Astrocyte (in vitro differentiated cells and primary cell): Measurements from ENCODE around the gene NUTM2F. TPM values are rescaled to one million over a fixed set of nuclear protein-coding genes. Genes with fewer than 3 reads are reported as not detected.
"Not testable (repeated sequence)": the region's sequence is repeated elsewhere in the genome, so short reads cannot be mapped to it uniquely, and the experiment has no call there.

Source experiments
- DNase-seq: peaks from one replicate; pipeline ENCODE4 v3.0.0-alpha.2; 2010; ENCODE audit warnings: low read depth
- FAIRE-seq: peaks from 2 replicates; lab custom pipeline; 2011; peaks lifted over from hg19 to GRCh38; lab: Jason Lieb, UNC
- H2AFZ ChIP-seq: 2 replicates; pipeline ENCODE4 v1.6.0; 2012; ENCODE audit warnings: low read depth, low read length, inconsistent platforms
- H3K27ac ChIP-seq: 2 replicates; pipeline ENCODE4 v1.5.1; 2011; ENCODE audit warnings: low read depth, low read length, inconsistent platforms
- H3K27me3 ChIP-seq: 2 replicates; pipeline ENCODE4 v1.6.0; 2011; ENCODE audit warnings: low read length, inconsistent platforms; ENCODE audit not compliant: insufficient read depth
- H3K36me3 ChIP-seq: 2 replicates; pipeline ENCODE4 v1.5.1; 2011; ENCODE audit warnings: low read length, inconsistent platforms; ENCODE audit not compliant: insufficient read depth
- H3K4me1 ChIP-seq: 2 replicates; pipeline ENCODE4 v1.5.1; 2011; ENCODE audit warnings: low read length, inconsistent platforms; ENCODE audit not compliant: insufficient read depth
- H3K4me2 ChIP-seq: 2 replicates; pipeline ENCODE4 v1.6.0; 2012; ENCODE audit warnings: low read length, inconsistent platforms
- H3K4me3 ChIP-seq: 2 replicates; pipeline ENCODE4 v1.5.1; 2011; ENCODE audit warnings: low read depth, mild to moderate bottlenecking, low read length, inconsistent platforms; ENCODE audit not compliant: insufficient read depth
- H3K79me2 ChIP-seq: 2 replicates; pipeline ENCODE4 v1.6.0; 2012; ENCODE audit warnings: mild to moderate bottlenecking, low read length, inconsistent platforms; ENCODE audit not compliant: insufficient read depth
- H3K9ac ChIP-seq: 2 replicates; pipeline ENCODE4 v1.6.0; 2012; ENCODE audit warnings: mild to moderate bottlenecking, low read length, inconsistent platforms
- H3K9me3 ChIP-seq: 2 replicates; pipeline ENCODE4 v1.5.1; 2012; ENCODE audit warnings: low read depth, mild to moderate bottlenecking, low read length, inconsistent platforms; ENCODE audit not compliant: insufficient read depth
- H4K20me1 ChIP-seq: 2 replicates; pipeline ENCODE4 v1.6.0; 2012; ENCODE audit warnings: low read length, inconsistent platforms; ENCODE audit not compliant: insufficient read depth
- H3K27ac Mint-ChIP-seq: one replicate; pipeline ENCODE4 v1.8.0; 2021; ENCODE audit warnings: mild to moderate bottlenecking, mixed read lengths; ENCODE audit not compliant: unreplicated experiment
- H3K27me3 Mint-ChIP-seq: one replicate; pipeline ENCODE4 v1.8.0; 2021; ENCODE audit warnings: low read depth, mixed read lengths; ENCODE audit not compliant: unreplicated experiment
- H3K36me3 Mint-ChIP-seq: one replicate; pipeline ENCODE4 v1.8.0; 2021; ENCODE audit warnings: low read depth, mixed read lengths; ENCODE audit not compliant: unreplicated experiment
- H3K4me1 Mint-ChIP-seq: one replicate; pipeline ENCODE4 v1.8.0; 2021; ENCODE audit warnings: low read depth, mixed read lengths; ENCODE audit not compliant: unreplicated experiment
- H3K4me3 Mint-ChIP-seq: one replicate; pipeline ENCODE4 v1.8.0; 2021; ENCODE audit warnings: mild to moderate bottlenecking, moderate library complexity, mixed read lengths; ENCODE audit not compliant: unreplicated experiment
- H3K9me3 Mint-ChIP-seq: one replicate; pipeline ENCODE4 v1.8.0; 2021; ENCODE audit warnings: mild to moderate bottlenecking, mixed read lengths; ENCODE audit not compliant: unreplicated experiment
- EZH2 ChIP-seq: IDR thresholded peaks from 2 replicates; pipeline ENCODE4 v1.6.1; 2012; ENCODE audit warnings: mild to moderate bottlenecking, low read length, inconsistent platforms; ENCODE audit not compliant: insufficient read depth
- total RNA-seq: library from RNA; stranded (reverse); gene quantifications from 2 replicates; pipeline ENCODE4 v1.2.1, GENCODE V29; 2021
- TF ChIP-seq, protein P1 (sequence below): IDR thresholded peaks from 2 replicates; pipeline ENCODE4 v1.5.1; 2011; ENCODE audit warnings: low read depth, mild to moderate bottlenecking, inconsistent platforms, low read length, moderate library complexity; ENCODE audit not compliant: insufficient read depth

NUTM2F gene
- total RNA-seq, 1 donor from 2014 or later, result not detected

DNA sequence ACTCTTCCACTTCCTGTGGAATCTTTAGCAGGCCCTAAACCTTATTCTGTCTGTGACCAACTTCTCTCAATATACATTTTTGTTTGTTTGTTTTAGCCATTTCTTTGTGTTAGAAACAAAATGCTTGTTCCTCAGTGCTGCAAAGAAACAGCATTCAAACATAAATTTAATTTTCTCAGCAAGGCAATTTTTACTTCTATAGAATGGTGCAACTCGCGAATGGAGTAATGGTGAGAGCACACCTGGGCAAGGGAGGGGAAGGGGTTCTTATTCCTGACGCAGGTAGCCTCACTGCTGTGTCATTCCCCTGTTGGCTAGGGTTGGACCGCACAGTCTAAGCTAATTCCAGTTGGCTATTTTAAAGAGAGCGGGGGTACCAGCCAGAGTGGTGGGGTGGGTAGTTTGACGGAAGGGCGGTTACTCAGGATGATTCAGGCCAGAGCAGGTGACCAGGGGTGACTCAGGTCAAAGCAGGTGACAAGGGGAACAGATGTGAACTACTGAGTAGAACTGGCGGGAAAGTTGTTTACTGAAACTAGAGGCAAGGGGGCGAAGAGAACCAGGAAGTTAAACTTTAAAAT is 47.9 kb downstream of the NUTM2F start:
- Histone ChIP-seq H4K20me1 (no peaks in the 10 kb centered on the region), H3K4me1 (peaks cover 3% of the 10 kb centered on the region), H3K27ac (no peak overlapping the region), H3K4me2 (no peak overlapping the region), H3K9me3 (no peaks in the 10 kb centered on the region), H3K27me3 (no peaks in the 10 kb centered on the region), H3K4me3 (no peak overlapping the region), H2AFZ (no peak overlapping the region), H3K79me2 (no peaks in the 10 kb centered on the region), H3K36me3 (peaks cover 4% of the 10 kb centered on the region), H3K9ac (no peak overlapping the region)
- no peak for DNase-seq
- Mint-ChIP-seq H3K4me1 (no peaks in the 10 kb centered on the region), H3K27ac (no peak overlapping the region), H3K4me3 (no peak overlapping the region), H3K36me3 (peaks cover 40% of the 10 kb centered on the region), H3K9me3 (peaks cover 13% of the 10 kb centered on the region), H3K27me3 (no peaks in the 10 kb centered on the region)
- TF ChIP-seq, protein P1, sequence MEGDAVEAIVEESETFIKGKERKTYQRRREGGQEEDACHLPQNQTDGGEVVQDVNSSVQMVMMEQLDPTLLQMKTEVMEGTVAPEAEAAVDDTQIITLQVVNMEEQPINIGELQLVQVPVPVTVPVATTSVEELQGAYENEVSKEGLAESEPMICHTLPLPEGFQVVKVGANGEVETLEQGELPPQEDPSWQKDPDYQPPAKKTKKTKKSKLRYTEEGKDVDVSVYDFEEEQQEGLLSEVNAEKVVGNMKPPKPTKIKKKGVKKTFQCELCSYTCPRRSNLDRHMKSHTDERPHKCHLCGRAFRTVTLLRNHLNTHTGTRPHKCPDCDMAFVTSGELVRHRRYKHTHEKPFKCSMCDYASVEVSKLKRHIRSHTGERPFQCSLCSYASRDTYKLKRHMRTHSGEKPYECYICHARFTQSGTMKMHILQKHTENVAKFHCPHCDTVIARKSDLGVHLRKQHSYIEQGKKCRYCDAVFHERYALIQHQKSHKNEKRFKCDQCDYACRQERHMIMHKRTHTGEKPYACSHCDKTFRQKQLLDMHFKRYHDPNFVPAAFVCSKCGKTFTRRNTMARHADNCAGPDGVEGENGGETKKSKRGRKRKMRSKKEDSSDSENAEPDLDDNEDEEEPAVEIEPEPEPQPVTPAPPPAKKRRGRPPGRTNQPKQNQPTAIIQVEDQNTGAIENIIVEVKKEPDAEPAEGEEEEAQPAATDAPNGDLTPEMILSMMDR, result no peak
- no peak for TF ChIP-seq EZH2
- no peak for FAIRE-seq

DNA sequence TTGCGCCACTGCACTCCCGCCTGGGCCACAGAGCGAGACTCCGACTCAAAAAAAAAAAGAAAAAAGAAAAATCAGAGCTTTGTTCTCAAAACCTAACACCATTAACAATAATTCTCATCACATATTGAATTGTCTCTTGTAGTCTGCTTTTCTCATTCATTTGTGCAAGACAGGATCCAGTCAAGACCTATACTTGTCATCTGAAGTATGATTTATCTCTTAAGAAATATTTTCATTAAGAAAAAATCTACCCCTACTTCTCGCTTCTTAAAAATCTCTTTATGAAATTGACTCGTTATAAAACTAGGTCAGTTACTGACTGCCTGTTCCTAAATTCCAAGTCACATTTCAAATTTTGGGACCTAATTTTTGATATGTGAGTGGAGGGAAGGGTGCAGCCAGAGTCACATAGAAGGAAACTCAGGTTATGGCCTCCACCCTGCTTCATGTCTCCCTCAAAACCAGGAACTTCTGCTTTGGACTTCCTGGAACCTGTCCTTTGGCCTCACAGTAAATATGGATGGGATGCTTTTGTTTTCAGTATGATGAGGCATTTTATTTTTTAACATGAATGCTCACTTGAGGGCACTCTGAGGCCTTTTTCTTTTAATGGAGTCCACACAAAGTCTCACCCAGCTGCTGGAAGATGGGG is 50.4 kb downstream of the NUTM2F start:
- TF ChIP-seq, protein P1, result no peak
- no peak for TF ChIP-seq EZH2
- no peaks in the 10 kb centered on the region for H4K20me1 ChIP-seq
- no peak overlapping the region for H2AFZ ChIP-seq
- H3K27ac ChIP-seq, result no peak overlapping the region
- H3K36me3 Mint-ChIP-seq, result peaks cover 34% of the 10 kb centered on the region
- no peaks in the 10 kb centered on the region for H3K27me3 Mint-ChIP-seq
- H3K4me3 Mint-ChIP-seq, result no peak overlapping the region
- no peaks in the 10 kb centered on the region for H3K79me2 ChIP-seq
- H3K4me1 Mint-ChIP-seq, result no peaks in the 10 kb centered on the region
- peaks cover 16% of the 10 kb centered on the region for H3K9me3 Mint-ChIP-seq
- no peak for DNase-seq
- H3K9me3 ChIP-seq, result no peaks in the 10 kb centered on the region
- no peaks in the 10 kb centered on the region for H3K27me3 ChIP-seq
- H3K4me2 ChIP-seq, result no peak overlapping the region
- H3K27ac Mint-ChIP-seq, result no peak overlapping the region
- H3K4me1 ChIP-seq, result peaks cover 3% of the 10 kb centered on the region
- no peak for FAIRE-seq
- H3K36me3 ChIP-seq, result peaks cover 4% of the 10 kb centered on the region
- no peak overlapping the region for H3K4me3 ChIP-seq
- no peak overlapping the region for H3K9ac ChIP-seq

DNA sequence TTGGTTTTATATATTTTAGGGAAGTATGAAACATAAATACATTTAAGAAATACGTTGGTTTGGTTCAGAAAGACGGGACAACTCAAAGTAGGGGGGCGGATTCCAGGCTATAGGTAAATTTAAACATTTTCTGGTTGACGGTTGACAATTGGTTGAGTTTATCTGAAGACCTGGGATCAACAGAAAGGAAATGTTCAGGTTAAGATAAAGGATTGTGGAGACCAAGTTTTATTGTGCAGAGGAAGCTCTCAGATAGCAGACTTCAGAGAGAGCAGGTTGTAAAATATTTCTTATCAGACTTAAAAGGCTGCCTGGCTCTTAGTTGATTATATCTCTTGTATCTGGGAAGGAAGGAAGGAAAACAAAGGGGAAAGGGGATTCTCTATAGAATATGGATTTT is 51.4 kb downstream of the NUTM2F start:
- not testable (repeated sequence) for H3K4me3 ChIP-seq, H3K27me3 ChIP-seq, H3K4me1 Mint-ChIP-seq, H3K9me3 ChIP-seq, H3K9ac ChIP-seq, H3K4me1 ChIP-seq, H3K27me3 Mint-ChIP-seq, H4K20me1 ChIP-seq, H3K4me3 Mint-ChIP-seq, H3K27ac Mint-ChIP-seq, H2AFZ ChIP-seq, FAIRE-seq, DNase-seq, H3K36me3 ChIP-seq, H3K79me2 ChIP-seq, H3K27ac ChIP-seq, H3K4me2 ChIP-seq
- Mint-ChIP-seq H3K36me3 (peaks cover 27% of the 10 kb centered on the region), H3K9me3 (peaks cover 16% of the 10 kb centered on the region)
